Measurements from ENCODE around the gene SMAD5.

SMAD5 gene

DNA sequence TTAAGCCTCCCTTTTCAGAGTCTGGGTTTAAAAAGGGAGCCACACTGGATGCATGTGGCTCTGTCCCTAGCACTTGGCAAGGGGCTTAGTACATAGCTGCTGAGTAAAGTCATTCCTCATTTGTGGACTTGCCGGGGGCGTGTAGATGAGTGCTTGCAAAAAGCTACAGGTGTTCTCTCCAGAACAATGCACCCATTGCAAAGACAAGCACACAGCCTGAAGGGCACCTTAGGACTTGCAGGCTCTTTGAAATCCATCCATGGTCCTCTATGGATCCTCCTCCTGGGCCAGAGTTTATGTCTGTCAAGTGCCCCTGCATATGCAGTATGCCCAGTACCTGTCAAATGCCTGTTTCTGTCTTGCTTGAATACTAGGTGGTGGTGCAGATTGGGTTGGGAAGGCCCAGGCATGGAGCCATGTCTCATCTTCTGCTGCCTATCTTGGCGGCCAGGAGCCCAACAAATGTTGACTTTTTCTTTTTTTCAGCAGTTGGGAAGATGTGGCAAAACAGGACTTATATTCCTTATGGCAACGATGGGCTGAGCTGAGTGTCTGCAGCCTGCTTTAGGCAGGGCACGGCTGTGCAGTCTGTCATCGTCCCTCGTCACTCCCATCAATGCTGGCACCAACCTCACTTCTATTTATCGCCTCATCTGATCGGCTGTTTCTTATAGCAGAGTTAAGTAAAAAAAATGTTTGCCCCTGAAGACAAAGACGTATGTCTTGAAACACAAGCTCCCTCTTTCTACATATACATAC, 78.8 kb downstream of the SMAD5 start:
- no peaks in the 10 kb centered on the region for H3K9me3 ChIP-seq (ENCODE audit: low read length)
- H3K36me3 ChIP-seq (ENCODE audit: insufficient read depth, low read length): no peaks in the 10 kb centered on the region
- no peaks in the 10 kb centered on the region for H3K4me1 ChIP-seq (ENCODE audit: insufficient read depth, low read length)
- peaks cover 0 to 12% of the 10 kb centered on the region in 2 donors for H3K27me3 ChIP-seq (ENCODE audit: control insufficient read depth in 1 of 2, insufficient read depth in 2 of 2, low read length in 2 of 2)
- H3K9ac ChIP-seq (ENCODE audit: low read length): no peak overlapping the region
- H3K27ac ChIP-seq (ENCODE audit: low read depth, low read length): no peak overlapping the region
- no peak overlapping the region for H3K4me3 ChIP-seq (ENCODE audit: low read depth in 1 of 2, low read length in 2 of 2)

DNA sequence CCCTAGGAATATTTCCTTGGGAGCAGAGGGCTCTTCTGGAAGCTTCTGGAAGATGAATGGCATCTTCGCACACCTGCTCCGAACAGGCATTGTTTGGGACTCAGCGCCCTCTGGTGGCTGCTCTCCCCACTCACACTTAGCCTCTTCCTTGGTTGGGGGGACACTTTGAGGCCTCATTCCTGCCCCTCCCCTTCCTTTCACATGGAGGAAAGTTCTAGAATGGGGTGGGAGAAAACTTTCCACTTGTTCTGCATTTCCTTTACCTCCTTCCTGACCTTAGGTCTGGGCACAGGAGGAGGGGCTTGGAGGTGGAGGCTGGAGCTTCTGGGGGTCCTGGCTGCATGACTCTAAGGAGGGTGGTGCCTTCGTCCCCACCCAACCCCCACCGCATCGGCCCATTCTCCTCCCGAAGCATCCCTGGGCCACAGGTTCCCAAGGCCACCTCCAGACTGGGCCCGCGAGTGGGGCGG, 79.6 kb downstream of the SMAD5 start:
- H3K36me3 ChIP-seq (ENCODE audit: insufficient read depth, low read length): no peaks in the 10 kb centered on the region

DNA sequence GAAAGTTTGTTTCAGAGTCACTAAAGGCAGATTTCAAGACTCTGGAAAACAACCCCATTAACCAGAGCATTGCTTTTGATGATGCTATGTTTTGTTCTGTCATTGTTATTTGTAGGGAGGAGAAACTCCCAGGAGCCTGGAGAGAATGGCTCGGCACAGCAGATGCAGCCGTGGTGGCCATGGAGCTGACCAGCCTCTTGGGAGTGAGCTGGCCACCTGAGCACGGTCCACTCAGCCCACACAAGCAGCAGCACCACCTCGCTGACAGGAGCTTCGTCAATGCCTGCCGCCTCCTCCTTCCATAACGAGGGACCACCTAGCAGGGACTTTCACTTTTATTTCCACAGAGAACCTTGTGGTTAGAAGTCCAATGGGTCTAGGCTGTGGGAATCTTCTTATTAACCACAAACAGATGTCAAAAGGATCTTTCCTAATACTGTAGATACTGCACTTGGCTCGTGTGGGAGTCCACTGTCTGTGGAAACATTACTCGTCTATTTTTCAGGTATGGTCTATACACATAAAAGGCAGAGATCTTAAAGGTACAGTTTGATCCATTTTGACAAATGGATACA, 81.4 kb downstream of the SMAD5 start:
- H3K9ac ChIP-seq (ENCODE audit: low read length): no peak overlapping the region
- H3K4me3 ChIP-seq (ENCODE audit: low read depth in 1 of 2, low read length in 2 of 2): no peak overlapping the region
- H3K9me3 ChIP-seq (ENCODE audit: low read length): no peaks in the 10 kb centered on the region
- no peaks in the 10 kb centered on the region for H3K4me1 ChIP-seq (ENCODE audit: insufficient read depth, low read length)
- H3K27me3 ChIP-seq (ENCODE audit: control insufficient read depth in 1 of 2, insufficient read depth in 2 of 2, low read length in 2 of 2): peaks cover 0 to 12% of the 10 kb centered on the region in 2 donors
- H3K27ac ChIP-seq (ENCODE audit: low read depth, low read length): no peak overlapping the region
- H3K36me3 ChIP-seq (ENCODE audit: insufficient read depth, low read length): no peaks in the 10 kb centered on the region

More for the DNA sequence above, 79.6 kb downstream of the SMAD5 start:
- H3K9ac ChIP-seq (ENCODE audit: low read length): no peak overlapping the region
- no peaks in the 10 kb centered on the region for H3K9me3 ChIP-seq (ENCODE audit: low read length)
- H3K4me3 ChIP-seq (ENCODE audit: low read depth in 1 of 2, low read length in 2 of 2): no peak overlapping the region
- H3K27me3 ChIP-seq (ENCODE audit: control insufficient read depth in 1 of 2, insufficient read depth in 2 of 2, low read length in 2 of 2): peaks cover 0 to 12% of the 10 kb centered on the region in 2 donors
- no peaks in the 10 kb centered on the region for H3K4me1 ChIP-seq (ENCODE audit: insufficient read depth, low read length)
- H3K27ac ChIP-seq (ENCODE audit: low read depth, low read length): no peak overlapping the region

DNA sequence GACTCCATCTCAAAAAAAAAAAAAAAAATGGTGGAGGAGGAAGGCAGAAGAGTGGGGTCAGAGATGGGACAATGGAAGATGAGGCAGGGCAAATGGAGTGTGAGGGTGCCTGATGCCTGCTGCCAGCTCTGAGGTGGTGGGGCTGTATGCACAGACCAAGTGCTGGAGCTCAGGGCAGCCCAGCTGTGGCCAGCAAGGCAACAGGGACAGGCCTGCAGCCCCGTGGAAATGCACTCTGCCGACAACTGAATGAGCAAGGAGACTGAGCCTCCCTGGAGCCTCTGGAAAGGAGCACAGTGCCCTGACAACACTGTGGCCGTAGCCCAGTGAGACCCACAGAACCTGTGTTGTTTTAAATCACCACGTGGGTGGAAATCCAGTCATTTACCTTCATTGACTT, 83.2 kb downstream of the SMAD5 start:
- peaks cover 0 to 12% of the 10 kb centered on the region in 2 donors for H3K27me3 ChIP-seq (ENCODE audit: control insufficient read depth in 1 of 2, insufficient read depth in 2 of 2, low read length in 2 of 2)
- no peak overlapping the region for H3K9ac ChIP-seq (ENCODE audit: low read length)
- no peaks in the 10 kb centered on the region for H3K4me1 ChIP-seq (ENCODE audit: insufficient read depth, low read length)
- H3K36me3 ChIP-seq (ENCODE audit: insufficient read depth, low read length): no peaks in the 10 kb centered on the region
- no peak overlapping the region for H3K4me3 ChIP-seq (ENCODE audit: low read depth in 1 of 2, low read length in 2 of 2)
- H3K9me3 ChIP-seq (ENCODE audit: low read length): no peaks in the 10 kb centered on the region
- no peak overlapping the region for H3K27ac ChIP-seq (ENCODE audit: low read depth, low read length)

DNA sequence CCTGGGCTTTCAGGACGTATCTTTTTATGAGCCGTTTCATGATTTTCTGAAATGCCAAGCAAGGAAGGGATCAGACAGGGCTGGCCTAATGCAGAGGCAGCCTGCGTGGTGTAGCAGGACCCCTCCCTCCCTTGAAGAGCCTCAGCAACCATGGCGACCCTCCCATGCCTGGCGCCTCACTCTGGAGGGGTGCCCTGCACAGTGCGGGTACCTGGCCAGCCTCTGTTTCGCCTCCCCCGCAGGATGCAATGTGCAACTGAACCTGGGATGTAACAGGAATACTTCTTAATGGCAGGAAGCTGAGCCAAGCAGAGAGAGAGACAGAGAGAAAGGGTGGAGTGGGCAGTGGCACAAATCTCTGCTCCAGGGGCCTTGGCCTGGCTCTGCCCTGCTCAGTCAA, 83.6 kb downstream of the SMAD5 start:
- no peaks in the 10 kb centered on the region for H3K36me3 ChIP-seq (ENCODE audit: insufficient read depth, low read length)
- no peak overlapping the region for H3K27ac ChIP-seq (ENCODE audit: low read depth, low read length)
- H3K9ac ChIP-seq (ENCODE audit: low read length): no peak overlapping the region
- H3K9me3 ChIP-seq (ENCODE audit: low read length): no peaks in the 10 kb centered on the region
- H3K27me3 ChIP-seq (ENCODE audit: control insufficient read depth in 1 of 2, insufficient read depth in 2 of 2, low read length in 2 of 2): peaks cover 0 to 12% of the 10 kb centered on the region in 2 donors
- no peak overlapping the region for H3K4me3 ChIP-seq (ENCODE audit: low read depth in 1 of 2, low read length in 2 of 2)
- H3K4me1 ChIP-seq (ENCODE audit: insufficient read depth, low read length): no peaks in the 10 kb centered on the region

DNA sequence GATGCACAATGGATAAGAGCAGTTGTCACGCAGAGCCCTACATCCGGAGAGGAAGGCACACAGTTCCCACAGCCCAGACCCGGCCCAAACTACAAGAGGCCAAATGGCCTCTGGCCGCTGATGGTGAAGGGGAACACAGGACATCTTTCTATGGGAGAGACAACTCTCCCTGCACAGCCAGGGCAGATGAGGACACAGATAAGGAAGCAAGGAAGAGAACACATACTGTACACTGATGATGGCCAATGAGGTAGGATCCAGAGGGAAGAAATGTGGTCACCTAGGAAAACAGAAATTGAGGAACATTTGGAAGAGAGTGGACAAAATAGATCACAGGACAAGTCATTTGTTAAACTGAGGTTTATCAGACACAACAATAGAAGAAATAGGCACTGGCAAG, 88.7 kb downstream of the SMAD5 start:
- H3K27ac ChIP-seq (ENCODE audit: low read depth, low read length): no peak overlapping the region
- no peaks in the 10 kb centered on the region for H3K9me3 ChIP-seq (ENCODE audit: low read length)
- H3K4me1 ChIP-seq (ENCODE audit: insufficient read depth, low read length): no peaks in the 10 kb centered on the region
- no peak overlapping the region for H3K4me3 ChIP-seq (ENCODE audit: low read depth in 1 of 2, low read length in 2 of 2)
- H3K27me3 ChIP-seq (ENCODE audit: control insufficient read depth in 1 of 2, insufficient read depth in 2 of 2, low read length in 2 of 2): no peaks in the 10 kb centered on the region
- no peaks in the 10 kb centered on the region for H3K36me3 ChIP-seq (ENCODE audit: insufficient read depth, low read length)
- no peak overlapping the region for H3K9ac ChIP-seq (ENCODE audit: low read length)

DNA sequence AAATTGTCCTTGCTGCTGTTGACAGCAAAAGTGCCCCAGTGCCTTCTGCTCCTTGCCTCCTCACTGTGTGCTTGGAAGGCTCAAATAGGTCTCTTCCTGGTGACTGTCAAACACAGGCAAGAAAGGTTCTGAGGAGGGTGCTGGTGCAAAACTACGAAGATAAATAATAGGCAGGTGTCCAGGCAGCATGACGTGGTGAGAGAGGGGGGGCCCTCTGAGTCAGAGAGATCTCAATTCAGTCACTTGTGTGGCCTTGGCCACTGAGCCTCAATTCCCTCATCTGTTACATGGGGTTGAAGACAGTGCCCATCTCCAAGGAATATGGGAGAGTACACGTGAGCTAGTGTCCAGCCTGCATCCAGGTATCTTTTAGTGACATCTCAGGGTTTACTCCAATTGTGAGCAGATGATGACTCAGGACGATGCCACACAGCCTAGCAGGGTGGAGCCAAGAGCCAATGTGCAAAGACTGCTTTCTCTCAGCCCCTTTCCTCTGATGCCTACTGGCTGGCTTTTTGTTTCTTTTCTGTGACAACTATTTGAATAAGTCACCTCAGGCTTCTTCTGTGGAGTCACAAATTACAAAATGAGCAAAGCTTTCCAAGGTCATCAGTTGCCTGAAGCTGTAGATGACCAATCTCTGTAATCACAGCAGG, 90.1 kb downstream of the SMAD5 start:
- H3K36me3 ChIP-seq (ENCODE audit: insufficient read depth, low read length): no peaks in the 10 kb centered on the region
- no peaks in the 10 kb centered on the region for H3K4me1 ChIP-seq (ENCODE audit: insufficient read depth, low read length)

DNA sequence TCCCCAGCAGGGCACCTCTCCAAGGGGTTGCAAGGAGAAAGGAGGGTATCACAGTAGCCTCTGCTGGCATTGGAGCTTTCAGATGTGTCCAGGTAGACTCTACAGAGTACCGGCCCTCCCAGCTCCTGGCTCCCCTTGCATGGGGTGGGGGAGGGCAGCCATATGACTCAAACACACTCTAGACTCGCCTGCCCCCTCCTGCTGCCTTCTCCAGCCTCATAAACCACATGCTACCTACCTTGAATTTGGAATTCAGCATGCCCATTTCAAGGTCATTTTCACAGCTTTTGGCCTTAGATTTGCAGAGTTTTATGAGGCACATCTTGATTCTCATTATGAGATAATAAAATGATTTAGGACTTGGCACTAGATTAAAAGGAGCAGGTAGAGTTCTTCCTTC, 93.2 kb downstream of the SMAD5 start:
- H3K4me1 ChIP-seq (ENCODE audit: insufficient read depth, low read length): no peaks in the 10 kb centered on the region
- H3K4me3 ChIP-seq (ENCODE audit: low read depth in 1 of 2, low read length in 2 of 2): no peak overlapping the region
- no peak overlapping the region for H3K9ac ChIP-seq (ENCODE audit: low read length)
- no peaks in the 10 kb centered on the region for H3K27me3 ChIP-seq (ENCODE audit: control insufficient read depth in 1 of 2, insufficient read depth in 2 of 2, low read length in 2 of 2)
- no peaks in the 10 kb centered on the region for H3K36me3 ChIP-seq (ENCODE audit: insufficient read depth, low read length)
- no peaks in the 10 kb centered on the region for H3K9me3 ChIP-seq (ENCODE audit: low read length)
- no peak overlapping the region for H3K27ac ChIP-seq (ENCODE audit: low read depth, low read length)

More for the DNA sequence above, 90.1 kb downstream of the SMAD5 start:
- Histone ChIP-seq H3K9ac (ENCODE audit: low read length) (no peak overlapping the region), H3K4me3 (ENCODE audit: low read depth in 1 of 2, low read length in 2 of 2) (no peak overlapping the region), H3K9me3 (ENCODE audit: low read length) (no peaks in the 10 kb centered on the region), H3K27ac (ENCODE audit: low read depth, low read length) (no peak overlapping the region), H3K27me3 (ENCODE audit: control insufficient read depth in 1 of 2, insufficient read depth in 2 of 2, low read length in 2 of 2) (no peaks in the 10 kb centered on the region)

DNA sequence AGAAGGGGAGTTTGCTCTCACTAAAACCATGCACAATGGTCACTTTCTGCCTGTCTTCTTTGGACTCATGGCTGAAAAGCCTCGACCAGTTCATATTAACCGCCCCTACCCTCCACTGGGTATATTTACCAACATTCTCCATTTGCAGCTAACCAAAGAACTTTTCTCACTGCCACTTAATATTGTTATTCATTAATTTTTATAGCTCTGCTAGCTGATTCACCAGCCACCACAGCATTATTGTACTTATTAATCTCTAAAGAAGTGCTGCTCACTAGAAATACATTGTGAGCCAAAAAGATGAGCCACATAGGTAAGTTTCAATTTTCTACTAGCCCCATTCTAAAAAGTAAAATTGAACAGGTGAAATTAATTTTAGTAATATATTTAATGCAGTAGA, 93.8 kb downstream of the SMAD5 start:
- H3K27me3 ChIP-seq (ENCODE audit: control insufficient read depth in 1 of 2, insufficient read depth in 2 of 2, low read length in 2 of 2): no peaks in the 10 kb centered on the region

DNA sequence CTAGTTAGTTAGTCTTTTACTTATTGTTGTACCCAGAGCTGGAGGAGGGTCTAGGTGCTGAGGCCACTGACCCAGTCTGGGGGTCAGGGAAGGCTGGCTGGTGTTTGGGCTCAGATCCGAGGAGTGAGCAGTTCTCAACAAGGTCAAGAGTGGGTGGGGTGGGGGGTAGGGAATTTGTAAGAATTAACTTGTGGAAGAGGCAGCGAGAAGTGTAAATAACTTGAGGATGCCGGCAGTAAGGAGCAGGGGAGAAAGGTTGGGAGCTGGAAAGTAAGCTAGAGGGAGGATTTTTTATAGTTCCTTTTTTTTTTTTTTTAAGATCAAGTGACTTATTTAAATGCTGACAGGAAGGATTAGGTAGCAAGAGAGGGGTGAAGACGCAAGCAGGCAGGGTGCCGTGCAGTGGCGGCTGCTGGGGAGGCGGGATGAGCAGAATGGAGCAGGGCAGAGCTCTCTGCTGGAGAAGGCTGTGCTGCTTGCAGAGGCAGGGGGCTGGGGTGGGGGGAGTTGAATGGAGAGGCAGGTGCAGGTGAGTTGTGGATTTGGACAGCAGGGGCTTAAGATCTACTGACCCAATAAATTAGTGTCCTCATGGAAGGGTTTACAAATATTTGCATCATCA, 95.6 kb downstream of the SMAD5 start:
- Histone ChIP-seq H3K4me3 (ENCODE audit: low read depth in 1 of 2, low read length in 2 of 2) (no peak overlapping the region), H3K27me3 (ENCODE audit: control insufficient read depth in 1 of 2, insufficient read depth in 2 of 2, low read length in 2 of 2) (no peaks in the 10 kb centered on the region), H3K27ac (ENCODE audit: low read depth, low read length) (no peak overlapping the region), H3K9ac (ENCODE audit: low read length) (no peak overlapping the region), H3K9me3 (ENCODE audit: low read length) (no peaks in the 10 kb centered on the region), H3K36me3 (ENCODE audit: insufficient read depth, low read length) (no peaks in the 10 kb centered on the region), H3K4me1 (ENCODE audit: insufficient read depth, low read length) (no peaks in the 10 kb centered on the region)

More for the DNA sequence above, 93.8 kb downstream of the SMAD5 start:
- Histone ChIP-seq H3K9me3 (ENCODE audit: low read length) (no peaks in the 10 kb centered on the region), H3K27ac (ENCODE audit: low read depth, low read length) (no peak overlapping the region), H3K4me1 (ENCODE audit: insufficient read depth, low read length) (no peaks in the 10 kb centered on the region), H3K36me3 (ENCODE audit: insufficient read depth, low read length) (no peaks in the 10 kb centered on the region), H3K9ac (ENCODE audit: low read length) (no peak overlapping the region), H3K4me3 (ENCODE audit: low read depth in 1 of 2, low read length in 2 of 2) (no peak overlapping the region)

DNA sequence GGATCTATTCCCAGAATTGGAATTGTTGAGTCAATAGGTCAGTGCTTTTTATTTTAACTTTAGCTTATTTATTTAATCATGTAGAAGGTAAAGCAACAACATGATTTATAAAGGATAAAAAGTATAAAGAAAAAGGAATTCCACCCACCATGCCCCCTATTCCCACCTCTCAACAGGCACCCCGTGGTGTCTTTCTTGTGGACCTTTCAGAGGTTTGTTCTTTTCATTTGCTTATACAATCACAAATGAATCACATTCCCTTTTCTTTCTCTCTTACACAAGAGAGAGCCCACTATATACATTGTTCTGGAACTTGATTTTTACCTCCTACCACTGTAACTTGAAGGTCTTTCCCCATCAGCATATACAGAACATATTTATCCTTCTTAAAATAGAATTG, 97.5 kb downstream of the SMAD5 start:
- H3K9me3 ChIP-seq (ENCODE audit: low read length): no peaks in the 10 kb centered on the region
- H3K4me3 ChIP-seq (ENCODE audit: low read depth in 1 of 2, low read length in 2 of 2): no peak overlapping the region
- H3K36me3 ChIP-seq (ENCODE audit: insufficient read depth, low read length): no peaks in the 10 kb centered on the region
- H3K27me3 ChIP-seq (ENCODE audit: control insufficient read depth in 1 of 2, insufficient read depth in 2 of 2, low read length in 2 of 2): no peaks in the 10 kb centered on the region
- no peak overlapping the region for H3K9ac ChIP-seq (ENCODE audit: low read length)
- no peak overlapping the region for H3K27ac ChIP-seq (ENCODE audit: low read depth, low read length)
- no peaks in the 10 kb centered on the region for H3K4me1 ChIP-seq (ENCODE audit: insufficient read depth, low read length)
